ENCODE data around the gene THUMPD2.

DNA sequence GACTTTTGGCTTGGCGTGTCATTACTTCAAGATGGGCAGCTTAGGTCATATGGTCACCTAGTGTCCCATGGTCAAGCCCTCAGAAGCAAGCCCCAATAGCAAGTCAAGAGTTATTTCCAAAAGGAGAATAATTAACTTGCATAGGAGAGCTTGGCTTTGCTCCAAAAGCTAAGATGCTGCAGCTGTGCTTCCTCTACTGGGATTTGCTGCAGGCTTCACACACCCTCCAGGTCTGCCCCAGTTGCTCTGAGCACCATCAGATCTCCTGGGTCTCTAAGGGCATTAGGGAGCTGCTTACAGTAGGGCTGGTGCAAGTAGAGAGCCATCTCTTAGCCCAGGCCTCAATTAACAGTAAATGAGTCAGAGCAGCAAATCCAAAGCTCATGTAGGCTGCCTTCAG is 46.6 kb downstream of the THUMPD2 start:
- TF ChIP-seq CTCF (IDR thresholded peaks at IDR 0.05) (no peak), EP300 (IDR thresholded peaks at IDR 0.05) (no peak)

Data from sigmoid colon (tissue), 4 donors.